Skin of body (tissue), 2 donors: ENCODE data around the gene RAI1. TPM values are rescaled to one million over a fixed set of nuclear protein-coding genes. Genes with fewer than 3 reads are reported as not detected.

Experiments used
- DNase-seq: peaks from one replicate; lab custom pipeline; 2025; lab: John Stamatoyannopoulos, UW
- total RNA-seq: library from RNA; depleted of rRNA; stranded (reverse); fragments of >200 nt; gene quantifications from one replicate; pipeline ENCODE4 v1.2.3, GENCODE V29; 2014

RAI1 gene
- total RNA-seq, 1 donor from 2014 or later = 11.4 TPM

GRCh38 chr17:17841601-17842025, 160.4 kb downstream of the RAI1 start:
- no peak for DNase-seq

GRCh38 chr17:17842111-17842876, 161.0 kb downstream of the RAI1 start:
- no peak for DNase-seq

DNA sequence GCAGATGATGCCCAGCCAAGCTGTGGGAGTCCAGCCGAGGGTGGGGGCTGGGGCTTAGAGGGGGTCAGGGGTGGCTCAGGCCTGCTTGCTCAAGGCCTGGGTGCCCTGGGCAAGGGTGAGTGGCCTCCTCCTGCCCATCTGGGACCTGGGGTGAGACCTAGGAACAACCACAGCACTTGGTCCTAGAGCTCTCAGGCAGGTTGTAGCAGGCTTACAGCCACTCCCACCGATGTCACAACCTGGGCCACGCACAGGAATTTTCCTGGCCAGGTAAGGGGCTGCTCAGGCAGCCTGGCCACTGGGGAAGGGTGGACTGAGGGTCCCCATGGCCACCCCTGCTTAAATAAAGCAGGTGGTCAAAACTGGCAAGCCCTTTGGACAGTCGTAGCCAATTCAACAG, 161.8 kb downstream of the RAI1 start:
- no peak for DNase-seq

DNA sequence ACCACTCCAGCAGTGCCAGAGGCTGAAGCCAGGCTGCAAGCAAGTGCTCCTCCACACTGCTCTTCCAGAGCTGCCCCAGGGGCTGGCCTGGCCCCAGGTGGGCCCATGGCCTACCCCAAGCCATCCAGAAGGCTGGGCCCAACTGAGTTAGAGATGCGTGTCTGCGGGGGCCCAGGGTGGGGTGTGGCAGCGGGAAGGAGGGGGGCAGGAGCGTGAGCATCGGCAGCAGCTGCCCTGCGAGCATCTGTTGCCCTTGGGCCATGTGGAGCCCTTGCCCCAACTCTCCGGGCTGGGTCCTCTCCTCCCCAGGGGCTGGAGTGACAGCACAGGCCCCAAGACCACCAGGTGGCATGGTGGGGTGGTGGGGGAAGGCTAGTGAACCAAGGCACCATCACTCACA, 162.8 kb downstream of the RAI1 start:
- DNase-seq = no peak

DNA sequence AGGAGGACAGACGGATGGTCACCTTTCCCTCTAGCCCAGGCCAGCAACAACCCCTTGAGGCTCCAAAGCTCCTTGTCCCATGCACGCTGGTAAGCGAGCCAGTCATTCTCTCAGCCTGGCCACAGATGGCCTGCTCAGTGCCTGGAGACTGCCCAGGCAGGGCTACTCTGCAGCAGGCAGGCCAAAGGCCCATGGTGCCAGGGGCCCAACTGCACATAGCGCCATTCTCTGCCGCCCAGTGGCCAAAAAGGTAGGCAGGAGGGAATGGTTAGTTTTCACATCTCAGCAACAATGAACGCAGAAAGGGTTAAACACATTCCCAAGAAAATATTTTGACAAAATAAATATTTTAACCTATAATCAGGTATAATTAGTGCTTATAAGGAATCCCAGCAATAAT, 163.2 kb downstream of the RAI1 start:
- DNase-seq = no peak

DNA sequence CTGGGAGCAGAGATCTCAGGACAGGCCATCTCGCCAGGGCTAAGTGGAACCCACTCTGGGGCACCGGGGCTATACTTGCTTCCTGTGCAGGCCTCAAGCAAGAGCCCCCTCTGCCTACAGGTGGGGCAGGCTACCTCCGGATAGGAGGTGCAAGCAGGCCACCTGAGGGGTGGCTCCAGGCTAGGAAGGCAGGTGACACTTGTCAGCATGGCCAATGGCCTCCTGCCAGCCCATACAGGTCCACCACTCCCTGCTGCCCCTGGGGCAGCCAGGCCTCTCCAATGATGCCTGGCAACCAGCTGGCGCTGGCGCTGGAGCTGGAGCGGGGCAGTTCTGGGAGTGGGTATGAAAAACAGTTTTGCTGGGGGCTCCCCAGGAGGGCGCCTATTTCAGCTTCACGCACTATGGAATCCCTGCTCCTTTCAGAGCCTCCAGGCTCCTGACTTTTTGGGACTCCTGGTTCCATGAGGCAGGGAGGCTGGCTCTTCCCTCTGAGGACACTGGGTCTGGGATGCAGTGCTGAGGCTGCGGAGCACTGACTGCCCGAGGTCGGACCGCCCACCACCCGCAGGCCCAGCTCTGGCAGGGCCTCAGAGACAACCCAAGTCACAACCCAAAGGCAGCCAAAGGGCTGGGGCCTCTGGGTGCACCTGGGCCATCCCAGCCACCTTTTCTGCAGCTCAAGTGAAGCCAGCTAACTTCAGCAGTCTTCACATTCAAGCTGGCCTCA, 164.0 kb downstream of the RAI1 start:
- no peak for DNase-seq

- DNase-seq = no peak
Observed at GRCh38 chr17:17846003-17846402, 164.7 kb downstream of the RAI1 start.

DNA sequence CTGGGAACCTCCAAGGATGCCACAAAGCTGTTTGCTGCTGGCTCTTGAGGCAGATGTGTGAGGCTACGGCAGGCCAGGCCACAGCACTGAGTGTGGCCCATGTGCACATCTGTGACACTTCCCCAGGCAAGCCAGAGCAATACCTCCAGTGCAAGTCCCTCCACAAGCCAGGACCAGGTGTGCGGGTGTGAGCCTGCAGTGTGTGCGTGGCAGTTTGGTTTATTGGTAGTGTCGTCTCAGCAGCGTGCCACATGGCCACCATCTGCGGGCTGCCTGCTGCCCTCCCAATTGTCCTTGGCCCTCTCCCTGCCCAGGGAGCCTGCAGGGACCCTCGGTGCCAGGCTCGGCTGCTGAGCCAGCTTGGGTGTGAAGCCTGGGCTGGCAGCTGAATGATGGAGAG, 165.4 kb downstream of the RAI1 start:
- DNase-seq = no peak

- DNase-seq = no peak
Observed at GRCh38 chr17:17847118-17847689, 165.9 kb downstream of the RAI1 start.

- DNase-seq = no peak
Observed at GRCh38 chr17:17847726-17848125, 166.5 kb downstream of the RAI1 start.

DNA sequence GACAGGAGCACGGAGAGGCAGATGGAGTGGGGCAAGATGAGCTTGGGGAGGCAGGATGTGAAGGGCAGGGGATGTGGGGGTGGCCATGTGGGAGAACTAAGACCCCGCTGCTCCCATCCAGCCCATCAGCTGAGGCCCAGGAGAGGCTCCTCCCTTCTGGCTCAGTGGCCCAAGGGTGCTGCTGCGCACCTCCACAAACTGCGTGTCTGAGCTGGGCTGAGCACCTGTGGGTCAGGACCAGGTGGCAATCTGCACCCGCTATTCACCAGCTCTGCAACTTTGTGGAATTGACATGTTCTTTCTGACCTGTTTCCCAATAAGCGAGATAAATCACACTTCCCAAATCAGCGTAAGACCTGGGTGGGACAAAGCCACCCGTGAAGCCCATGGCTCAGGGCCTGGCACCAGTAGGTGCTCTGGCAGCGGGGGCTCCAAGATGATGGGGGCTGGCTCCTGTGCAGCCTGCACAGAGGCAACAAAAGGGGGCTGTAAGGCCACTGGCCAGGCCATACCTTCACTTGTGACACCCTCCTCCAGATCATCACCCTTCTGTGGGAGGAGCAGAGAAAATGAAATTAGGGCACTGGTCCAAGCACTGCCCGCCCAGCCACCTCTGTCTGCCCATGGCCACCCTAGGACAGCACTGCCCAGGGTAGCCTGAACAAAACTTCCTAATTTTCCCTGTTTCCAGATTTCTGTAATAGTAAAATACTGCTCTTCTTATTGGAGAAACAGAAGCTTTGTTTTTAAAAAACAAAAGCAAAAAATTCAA, 167.2 kb downstream of the RAI1 start:
- no peak for DNase-seq

DNA sequence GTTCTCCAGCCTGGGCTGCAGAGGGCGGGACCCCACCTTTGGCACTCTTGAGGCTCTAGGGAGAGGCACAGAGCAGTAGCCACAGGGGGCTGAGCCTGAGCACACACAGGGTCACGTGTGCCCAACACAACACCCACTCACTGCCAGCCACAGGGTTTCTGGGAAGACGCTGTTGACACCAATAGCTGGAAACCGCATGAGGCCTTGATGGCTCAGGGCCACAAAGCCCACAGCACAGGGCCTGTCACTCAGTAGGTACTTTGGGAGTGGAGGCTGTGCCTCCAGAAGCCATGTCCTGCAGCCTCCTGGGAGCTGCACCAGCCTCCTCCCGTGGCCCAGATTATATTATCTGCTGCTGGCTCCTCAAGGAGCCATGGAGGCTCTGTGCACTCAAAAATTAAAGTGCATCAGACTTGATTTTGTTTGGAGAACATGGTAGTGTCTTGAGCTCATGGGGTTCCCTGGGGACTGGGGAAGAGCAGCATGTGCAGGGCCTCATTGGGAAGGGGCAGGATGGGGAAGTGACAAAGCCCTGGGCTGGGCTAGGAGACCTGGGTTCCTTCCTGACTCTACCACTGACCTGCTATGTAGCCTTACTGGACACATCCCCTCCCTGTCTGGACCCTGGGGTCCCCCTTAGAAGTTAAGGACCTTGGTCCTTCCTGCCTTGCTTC, 168.0 kb downstream of the RAI1 start:
- DNase-seq = no peak

DNA sequence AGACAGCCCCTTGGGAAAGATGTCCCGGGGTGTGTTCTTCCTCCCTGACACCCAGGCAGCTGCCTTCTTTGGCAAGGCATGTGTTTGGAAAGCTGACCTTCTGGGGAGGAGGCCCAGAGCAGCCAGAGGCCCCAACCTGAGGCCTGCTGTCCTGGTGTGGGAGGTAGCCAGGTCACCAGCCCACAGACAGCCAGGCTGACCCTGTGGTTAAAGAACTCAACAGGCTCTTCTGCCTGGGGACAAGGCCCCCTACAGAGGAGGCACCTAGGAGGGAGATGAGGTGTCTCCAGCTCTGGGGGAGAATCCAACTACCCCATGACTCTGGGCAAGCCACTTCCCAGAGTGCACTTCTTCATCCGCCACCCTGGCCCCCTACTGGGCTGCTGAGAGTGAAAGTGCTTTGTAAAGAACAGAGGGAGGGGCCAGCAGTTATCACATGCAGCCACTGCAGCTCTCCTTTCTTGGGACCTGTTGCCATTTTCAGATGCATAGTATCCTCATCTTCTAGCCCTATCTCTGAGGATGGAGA, 168.7 kb downstream of the RAI1 start:
- DNase-seq = no peak

DNA sequence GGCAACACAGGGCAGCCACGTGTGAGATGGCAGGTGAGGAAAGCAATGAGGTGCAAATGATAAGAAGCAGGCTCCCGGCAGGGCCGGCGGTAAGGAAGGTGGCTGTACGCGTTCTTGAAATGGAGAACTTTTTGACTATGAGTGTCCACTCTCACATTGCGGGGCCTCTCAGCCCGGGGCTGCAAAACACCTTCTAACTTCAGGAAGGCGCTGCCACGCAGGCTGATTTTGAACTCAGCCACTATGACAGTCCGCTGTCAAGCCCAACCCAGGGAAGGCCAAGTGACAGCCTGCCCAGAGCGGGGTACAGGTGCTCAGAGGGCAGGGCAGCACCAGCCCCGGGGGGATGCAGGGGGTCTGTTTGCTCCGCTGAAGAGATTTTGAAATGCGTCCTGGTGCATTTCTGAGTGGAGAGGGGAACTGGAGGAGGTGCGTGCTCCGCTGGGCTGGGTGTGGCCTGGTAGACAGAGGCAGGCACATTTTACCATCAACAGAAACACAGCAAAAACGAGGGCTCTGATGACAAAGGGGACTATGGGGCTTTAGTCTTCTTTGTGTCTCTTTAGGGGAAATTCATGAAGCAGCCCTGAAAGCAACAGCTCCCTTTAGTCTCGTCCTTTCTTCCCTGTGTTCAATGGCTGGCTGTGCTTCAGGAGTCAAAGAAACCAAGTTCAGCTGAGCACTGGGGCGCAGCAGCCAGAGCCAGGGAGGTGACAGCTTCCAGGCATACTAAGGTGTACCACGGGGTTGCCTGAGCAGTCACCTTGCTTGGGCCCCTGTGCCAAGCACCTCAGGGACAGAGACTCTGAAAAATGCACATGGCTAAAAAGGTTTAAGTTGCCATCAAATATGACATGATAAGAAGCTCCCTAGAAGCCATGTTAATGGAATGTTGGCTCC, 170.1 kb downstream of the RAI1 start:
- DNase-seq = no peak

GRCh38 chr17:17852930-17853329, 171.7 kb downstream of the RAI1 start:
- no peak for DNase-seq

- no peak for DNase-seq
Observed at GRCh38 chr17:17853811-17854447, 172.7 kb downstream of the RAI1 start.

GRCh38 chr17:17855976-17856375, 174.7 kb downstream of the RAI1 start:
- no peak for DNase-seq

GRCh38 chr17:17856386-17856785, 175.1 kb downstream of the RAI1 start:
- DNase-seq = no peak

GRCh38 chr17:17857496-17857895, 176.2 kb downstream of the RAI1 start:
- DNase-seq = no peak
